Right forelimb (tissue), 1 donor: ENCODE results near the gene AP1M2.
A peak's percentile ranks its signal among the peaks of the same experiment; 100 is the strongest.
"Not testable (repeated sequence)": the region's sequence is repeated elsewhere in the genome, so short reads cannot be mapped to it uniquely, and the experiment has no call there.

Experiments used
- DNase-seq: peaks from one replicate; pipeline ENCODE4 v3.0.0-alpha.2; 2018

Gene AP1M2

DNA sequence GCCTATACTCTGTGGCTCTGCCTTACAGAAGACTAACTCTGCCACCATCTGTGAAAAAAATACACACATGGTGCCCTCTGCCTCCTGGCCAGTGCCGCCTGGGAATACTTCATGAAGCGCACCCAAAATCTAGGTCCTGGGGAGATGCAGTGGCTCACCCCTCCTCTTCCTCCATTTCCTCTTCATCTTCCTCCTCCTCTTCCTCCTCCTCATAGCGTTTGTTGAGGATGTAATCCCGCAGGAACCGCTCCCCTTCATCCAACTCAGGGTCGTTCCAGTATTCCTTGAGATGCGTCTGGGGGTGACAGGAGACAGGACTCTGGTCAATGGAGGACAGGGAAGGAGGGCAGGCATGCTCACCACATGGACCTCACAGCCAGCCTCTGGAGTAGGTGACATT, 27.0 kb downstream of the AP1M2 start:
- DNase-seq, result no peak

DNA sequence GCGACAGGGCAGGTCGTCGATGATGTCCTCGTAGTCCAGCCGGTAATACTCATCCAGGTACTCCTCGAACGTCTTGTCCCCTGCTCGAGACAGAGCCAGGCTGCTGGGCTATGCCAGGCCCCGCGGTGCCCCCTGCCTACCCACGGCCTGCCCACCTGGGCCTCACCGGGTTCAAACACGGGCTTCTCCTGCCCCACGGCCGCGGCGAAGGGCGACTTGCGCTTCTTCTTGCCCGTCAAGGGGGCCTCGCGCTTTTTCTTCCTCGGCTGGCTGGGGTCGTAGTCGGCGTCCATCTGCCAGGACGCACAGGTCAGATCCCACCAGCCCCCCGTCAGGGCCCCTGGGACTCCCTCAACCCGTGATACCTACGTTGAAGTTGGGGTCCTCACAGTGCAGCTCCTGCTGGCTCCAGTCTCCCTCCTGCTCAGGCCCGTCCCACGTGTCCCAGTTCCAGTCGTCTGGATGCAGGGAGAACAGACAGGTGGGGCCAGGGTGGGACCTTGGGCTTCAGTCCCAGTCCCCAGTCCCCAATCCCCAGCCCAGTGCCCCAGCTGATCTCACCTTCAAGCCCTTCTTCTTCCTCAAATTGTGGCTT, 29.4 kb downstream of the AP1M2 start:
- DNase-seq, result no peak

DNA sequence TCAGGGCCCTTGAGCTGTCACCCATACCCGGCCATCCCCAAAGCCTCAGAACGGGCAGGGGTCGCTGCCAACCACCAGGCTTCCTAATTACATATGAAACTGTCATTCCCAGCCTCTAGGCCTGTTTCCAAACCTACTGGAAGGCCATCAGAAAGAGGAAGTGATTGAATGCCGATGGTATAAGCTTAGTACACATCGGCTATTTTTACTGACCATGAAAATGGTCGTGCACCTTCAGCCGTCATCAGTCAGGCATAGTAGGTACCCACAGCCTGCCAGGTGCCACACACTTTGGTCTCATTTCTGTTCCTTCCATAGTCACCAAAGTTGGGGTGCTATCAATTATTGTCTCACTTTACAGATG, 31.5 kb downstream of the AP1M2 start:
- DNase-seq, result no peak

DNA sequence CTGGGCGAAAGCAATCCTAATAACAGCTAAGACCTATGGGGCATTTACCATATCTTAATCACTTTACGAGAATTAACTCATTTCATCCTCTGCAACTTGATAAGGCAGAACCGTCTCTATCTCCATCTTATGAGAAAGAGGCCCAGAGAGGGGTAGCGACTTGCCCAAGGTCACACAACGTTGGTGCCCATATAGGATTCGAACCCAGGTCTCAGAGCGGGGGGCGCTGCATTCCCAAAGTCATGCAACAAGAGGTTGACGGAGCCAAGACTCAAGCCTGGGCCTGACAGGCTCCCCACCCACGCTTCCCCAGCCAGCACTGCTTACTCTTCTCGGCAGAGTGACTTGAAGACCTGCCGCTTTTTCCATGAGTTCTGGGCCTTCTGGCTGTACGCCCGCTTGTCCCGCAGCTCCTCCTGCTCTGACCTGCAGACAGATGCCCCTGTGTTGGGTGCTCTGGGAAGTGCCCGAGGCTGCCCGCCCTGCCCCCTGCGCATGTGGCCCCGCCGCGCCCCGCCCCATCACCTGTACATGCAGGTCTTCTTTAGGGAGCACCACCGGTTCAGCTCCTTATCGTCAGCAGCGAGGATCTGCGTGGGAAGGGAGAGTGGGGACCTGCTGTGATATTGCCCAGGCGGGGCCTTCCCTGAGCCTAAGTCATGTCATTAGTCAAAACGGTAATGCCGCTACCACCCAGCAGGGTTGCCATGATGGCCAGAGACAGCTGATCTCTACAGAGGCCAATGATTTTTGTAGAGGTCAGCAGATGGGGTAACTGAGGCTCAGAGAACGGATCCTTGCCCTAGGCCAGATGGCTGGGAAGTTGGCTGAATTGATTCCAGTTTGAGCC, 32.1 kb downstream of the AP1M2 start:
- no peak for DNase-seq

DNA sequence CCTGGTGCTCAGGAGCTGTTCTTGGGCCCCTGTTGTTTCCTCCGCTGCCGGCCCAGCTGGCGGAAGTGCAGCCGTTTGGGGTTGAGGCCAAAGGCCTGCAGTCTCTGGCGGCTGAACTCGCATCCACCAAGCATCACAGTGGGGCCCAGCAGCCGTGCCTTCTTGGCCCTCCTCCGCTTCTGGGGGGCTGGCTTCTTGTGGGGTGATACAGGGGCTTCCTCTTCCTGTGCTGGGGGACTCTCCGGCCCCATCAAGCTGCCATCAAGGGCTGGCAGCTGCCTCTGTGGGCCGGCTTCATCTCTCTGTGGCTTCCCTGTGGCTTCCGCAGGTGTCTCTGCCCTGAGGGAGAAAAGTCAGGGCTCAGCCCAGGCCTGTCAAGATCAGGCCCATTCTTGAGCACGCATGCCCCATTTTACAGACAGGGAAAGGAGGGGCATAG, 33.1 kb downstream of the AP1M2 start:
- no peak for DNase-seq

DNA sequence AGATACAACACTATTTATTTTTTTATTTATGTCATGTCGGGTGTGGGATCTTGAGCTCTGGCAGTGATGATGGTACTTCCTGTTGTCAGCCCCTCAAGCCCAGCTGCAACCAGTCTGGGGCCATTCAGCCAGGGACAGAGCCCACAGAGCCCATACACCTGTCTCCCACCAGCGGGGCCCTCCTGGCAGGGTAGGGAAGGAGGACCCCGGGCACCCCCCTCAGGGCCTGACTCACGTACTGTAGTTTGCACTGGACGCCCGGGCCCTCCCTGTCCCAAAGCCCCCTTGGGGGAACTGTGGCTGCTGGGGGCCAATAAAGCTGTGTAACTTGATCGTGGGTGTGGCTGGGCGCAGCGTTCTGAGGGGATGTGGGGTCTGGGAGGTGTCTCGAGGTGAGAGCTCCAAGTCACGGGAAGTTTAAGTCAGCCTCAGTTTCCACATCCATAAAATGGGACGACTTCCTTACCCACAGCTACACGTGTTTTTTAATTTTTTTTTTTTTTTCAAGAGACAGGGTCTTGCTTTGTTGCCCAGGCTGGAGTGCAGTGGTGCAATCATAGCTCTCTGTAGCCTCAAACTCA, 33.9 kb downstream of the AP1M2 start:
- no peak for DNase-seq

DNA sequence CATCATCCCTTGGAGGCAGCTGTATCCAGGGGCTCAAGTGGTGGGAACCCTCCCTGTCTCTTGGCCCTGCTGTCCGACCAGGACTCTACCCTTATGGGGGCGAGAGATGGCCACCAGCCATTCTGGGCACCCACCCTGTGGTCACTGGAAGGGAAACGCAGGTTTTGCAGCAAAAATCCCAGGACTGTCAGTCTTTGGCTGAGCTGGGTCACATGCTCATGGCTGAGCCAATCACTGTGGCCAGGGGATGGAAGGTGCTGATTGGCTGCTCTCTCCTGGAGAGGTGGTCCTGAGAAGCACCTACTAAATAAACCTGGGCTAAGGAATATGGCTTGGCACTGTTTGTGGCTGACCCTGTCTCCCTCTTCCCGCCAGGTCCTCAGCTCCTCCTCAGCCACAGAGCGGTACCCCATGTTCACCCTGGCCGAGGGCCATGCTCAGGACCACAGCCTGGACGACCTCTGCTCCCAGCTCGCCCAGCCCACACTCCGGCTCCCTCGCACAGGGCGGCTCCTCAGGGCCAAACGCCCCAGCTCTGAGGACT, 34.5 kb downstream of the AP1M2 start:
- no peak for DNase-seq

DNA sequence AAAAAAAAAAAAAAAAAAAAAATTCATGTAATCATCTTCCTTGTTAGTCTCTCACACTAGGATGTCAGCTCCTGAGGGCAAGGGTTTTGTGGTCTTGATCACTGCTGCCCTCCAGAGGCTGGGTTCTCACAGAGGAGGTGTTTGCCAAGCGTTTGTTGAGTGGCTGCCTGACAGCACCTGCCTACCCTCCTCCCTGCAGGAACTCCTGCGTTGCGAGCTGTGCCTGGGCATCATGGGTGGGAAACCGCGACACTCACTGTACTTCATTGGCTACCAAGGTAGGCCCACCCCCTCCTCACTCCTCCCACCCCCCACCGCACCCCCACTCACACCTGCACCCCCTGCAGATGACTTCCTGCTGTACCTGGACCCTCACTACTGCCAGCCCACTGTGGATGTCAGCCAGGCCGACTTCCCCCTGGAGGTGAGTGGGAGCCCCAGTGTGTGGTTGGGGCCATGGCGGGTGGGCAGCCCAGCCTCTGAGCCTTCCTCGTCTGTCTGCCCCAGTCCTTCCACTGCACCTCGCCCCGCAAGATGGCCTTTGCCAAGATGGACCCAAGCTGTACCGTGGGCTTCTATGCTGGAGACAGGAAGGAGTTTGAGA, 35.3 kb downstream of the AP1M2 start:
- DNase-seq, result no peak

DNA sequence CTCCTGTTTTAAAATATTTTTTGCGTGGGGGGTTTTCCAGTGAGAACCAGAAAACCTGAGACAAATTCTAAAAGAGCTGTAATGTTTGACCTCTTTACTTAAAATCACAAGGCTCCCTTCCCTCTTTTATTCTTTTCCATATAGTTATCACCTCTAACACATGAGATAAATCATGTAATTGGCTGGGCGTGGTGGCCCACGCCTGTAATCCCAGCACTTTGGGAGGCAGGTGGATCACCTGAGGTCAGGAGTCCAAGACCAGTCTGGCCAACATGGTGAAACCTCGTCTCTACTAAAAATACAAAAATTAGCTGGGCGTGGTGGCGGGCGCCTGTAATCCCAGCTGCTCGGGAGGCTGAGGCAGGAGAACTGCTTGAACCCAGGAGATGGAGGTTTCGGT, 36.1 kb downstream of the AP1M2 start:
- DNase-seq, result not testable (repeated sequence)

DNA sequence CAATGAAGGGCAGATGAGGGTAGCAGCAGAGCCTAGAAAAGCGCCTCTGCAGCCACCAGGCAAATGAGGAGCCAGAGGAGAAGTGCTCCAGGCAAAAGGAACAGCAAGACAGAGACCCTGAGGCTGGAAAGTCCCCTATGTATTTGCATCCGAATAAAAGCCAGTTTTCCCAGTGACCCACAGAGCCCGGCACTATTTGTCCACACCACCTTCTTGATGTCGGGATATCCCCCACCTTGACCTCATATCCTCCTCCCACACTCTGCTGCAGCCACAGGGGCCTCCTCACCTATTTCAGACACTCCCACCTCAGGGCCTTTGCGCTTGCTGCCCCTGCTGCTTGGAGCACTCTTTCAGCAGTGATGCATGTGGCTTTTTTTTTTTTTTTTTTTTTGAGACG, 36.8 kb downstream of the AP1M2 start:
- DNase-seq, result no peak

DNA sequence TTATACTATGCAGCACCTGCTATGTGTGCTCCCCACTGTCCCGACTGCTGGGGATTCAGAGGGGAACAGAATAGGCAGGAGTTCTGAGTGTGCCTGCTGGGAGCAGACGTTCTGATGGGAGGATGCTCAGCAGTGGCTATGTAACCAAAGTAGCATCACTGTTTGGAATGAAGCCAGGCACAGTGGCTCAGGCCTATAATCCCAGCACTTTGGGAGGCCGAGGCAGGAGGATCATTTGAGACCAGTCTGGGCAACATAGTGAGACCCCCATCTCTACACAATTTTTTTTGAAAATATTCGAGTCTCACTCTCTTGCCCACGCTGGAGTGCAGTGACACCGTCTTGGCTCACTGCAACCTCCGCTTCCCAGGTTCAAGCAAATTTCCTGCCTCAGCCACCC, 37.4 kb downstream of the AP1M2 start:
- DNase-seq, result no peak

DNA sequence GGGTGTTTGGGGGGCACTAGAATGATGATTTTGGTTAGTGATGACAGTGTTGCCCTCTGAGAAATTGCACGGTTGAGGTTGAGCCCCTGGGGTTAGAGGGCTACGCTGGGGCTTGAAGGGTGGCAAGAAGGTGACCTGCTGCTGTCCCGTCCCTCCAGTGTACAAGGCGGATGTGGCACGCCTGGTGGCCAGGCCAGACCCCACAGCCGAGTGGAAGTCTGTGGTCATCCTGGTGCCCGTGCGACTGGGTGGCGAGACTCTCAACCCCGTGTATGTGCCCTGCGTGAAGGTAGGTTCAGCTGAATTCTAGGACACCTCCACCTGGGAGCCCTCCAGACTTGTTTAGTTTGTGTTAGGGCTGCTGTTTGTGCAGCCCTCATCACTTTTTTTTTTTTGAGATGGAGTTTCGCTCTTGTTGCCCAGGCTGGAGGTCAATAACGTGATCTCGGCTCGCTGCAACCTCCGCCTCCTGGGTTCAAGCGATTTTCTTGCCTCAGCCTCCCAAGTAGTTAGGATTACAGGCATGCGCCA, 38.3 kb downstream of the AP1M2 start:
- no peak for DNase-seq

DNA sequence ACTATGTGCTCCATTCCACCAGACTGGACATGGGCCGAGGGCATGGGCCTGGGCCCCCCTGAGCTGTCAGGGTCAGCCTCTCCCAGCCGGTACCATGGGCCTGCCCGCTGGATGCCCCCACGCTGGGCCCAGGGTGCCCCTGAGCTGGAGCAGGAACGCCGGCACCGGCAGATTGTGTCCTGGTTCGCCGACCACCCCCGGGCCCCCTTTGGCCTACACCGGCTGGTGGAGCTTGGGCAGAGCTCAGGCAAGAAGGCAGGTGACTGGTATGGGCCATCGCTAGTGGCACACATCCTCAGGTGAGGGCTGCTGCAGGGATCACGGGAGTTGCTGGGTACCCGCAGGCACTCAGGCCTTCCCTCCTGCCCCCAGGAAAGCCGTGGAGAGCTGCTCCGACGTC, 40.3 kb downstream of the AP1M2 start:
- DNase-seq, result no peak

DNA sequence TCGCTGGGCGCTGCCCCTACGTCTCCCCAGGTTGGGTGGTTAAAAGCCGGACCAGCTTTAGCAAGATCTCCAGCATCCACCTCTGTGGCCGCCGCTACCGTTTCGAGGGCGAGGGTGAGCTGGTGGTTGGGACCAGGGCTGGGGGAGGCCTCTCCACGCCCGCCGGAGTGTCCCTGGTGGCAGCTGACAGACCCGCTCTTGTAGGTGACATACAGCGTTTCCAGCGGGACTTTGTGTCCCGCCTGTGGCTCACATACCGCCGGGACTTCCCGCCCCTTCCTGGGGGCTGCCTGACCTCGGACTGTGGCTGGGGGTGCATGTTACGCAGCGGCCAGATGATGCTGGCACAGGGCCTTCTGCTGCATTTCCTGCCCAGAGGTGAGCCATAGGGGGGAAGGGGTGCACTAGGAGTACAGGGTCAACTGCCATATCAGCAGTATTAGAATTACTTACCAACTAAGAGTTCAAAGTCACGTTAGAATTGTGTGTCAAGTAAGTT, 42.3 kb downstream of the AP1M2 start:
- DNase-seq, result no peak

DNA sequence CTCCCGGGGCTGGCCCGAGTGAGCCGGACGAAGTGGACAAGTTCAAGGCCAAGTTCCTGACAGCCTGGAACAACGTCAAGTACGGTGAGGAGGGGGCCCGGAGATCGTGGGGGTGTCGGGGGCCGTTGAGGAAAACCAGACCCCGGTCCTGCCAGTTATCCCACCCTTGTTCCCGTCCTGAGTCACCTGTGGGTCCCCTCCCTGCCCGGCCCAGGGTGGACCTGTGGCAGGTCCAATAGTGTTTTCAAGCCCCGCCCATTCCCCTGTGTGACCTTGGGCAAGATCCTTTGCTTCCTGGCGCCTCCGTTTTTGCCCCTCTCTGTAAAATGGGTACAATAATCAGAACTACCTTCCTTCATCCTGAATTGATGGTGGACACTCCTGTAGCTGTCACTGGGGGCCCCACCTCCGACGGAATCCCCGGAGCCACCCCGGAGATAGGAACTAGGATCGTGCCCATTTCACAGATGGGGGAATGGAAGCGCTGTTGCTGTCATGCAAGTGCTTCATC, 42.8 kb downstream of the AP1M2 start:
- no peak for DNase-seq

DNA sequence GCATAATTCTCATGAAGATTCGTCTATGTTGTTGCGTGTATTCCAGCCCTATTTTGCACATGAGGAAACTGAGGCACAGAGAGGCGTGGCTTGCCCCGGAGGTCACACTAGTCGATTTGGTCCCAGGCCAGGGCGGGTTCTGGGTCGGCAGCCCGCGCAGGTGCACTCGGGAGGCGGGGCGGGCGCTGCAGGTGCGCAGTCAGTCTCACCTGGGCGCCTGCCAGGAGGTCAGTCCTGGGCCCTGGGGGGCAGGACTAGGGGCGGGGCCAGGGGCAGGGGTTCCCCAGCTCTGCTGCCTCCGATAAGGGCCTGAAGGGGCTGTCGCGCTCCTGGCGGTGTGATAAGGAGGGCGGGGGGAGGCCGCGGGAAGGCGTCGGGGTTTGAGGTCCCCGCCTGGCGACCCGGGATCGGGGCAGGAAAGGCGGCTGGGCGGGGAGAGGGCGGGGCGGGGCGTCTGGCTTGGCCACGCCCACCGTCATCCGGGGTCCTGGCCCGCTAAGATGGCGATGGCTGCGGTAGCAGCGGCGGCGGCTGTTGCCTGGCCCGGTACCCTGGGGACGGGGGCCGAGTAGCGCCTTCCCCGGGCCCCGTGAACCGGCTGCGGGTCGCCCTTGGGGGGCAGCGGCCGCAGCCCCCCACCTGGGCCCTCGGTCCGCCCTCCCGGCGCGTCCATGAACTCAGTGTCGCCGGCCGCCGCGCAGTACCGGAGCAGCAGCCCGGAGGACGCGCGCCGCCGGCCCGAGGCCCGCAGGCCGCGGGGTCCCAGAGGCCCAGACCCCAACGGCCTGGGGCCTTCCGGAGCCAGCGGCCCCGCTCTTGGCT, 43.5 kb downstream of the AP1M2 start, which contains the start of gene ATG4D:
ATG4D (plus strand) TSS at position 485 of the 822 bp plus-strand sequence; CDS start at position 672, 187 bp downstream.
- DNase-seq, result peak; percentile 90

DNA sequence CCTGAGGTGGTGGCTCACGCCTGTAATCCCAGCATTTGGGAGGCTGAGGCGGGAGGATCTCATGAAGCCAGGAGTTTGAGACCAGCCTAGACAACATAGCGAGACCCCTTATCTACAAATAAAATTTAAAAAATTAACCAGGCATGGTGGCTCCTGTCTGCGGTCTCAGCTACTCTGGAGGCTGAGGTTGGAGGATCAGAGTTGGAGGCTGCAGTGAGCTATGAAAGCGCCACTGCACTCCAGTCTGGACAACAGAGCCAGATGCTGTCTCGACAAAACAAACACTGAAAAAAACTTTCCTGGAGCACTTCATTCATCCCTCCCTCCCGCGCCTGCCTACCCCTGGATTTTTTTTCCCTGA, 44.1 kb downstream of the AP1M2 start:
- DNase-seq, result no peak

DNA sequence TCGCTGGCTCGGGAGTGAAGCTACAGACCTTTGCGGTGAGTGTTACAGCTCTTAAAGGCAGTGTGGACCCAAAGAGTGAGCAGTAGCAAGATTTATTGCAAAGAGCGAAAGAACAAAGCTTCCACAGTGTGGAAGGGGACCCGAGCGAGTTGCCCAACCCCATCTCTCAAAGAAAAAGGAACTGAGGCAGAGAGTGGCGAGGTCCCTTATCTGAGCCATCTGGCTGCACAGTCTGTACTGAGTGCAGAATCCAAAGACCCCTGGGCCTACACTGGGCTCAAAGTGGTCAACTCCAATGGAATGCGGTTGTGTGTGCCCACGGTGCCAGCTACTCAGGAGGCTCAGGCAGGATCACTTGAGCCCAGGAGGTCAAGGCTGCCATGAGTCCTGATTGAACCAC, 48.1 kb downstream of the AP1M2 start:
- DNase-seq, result not testable (repeated sequence)

DNA sequence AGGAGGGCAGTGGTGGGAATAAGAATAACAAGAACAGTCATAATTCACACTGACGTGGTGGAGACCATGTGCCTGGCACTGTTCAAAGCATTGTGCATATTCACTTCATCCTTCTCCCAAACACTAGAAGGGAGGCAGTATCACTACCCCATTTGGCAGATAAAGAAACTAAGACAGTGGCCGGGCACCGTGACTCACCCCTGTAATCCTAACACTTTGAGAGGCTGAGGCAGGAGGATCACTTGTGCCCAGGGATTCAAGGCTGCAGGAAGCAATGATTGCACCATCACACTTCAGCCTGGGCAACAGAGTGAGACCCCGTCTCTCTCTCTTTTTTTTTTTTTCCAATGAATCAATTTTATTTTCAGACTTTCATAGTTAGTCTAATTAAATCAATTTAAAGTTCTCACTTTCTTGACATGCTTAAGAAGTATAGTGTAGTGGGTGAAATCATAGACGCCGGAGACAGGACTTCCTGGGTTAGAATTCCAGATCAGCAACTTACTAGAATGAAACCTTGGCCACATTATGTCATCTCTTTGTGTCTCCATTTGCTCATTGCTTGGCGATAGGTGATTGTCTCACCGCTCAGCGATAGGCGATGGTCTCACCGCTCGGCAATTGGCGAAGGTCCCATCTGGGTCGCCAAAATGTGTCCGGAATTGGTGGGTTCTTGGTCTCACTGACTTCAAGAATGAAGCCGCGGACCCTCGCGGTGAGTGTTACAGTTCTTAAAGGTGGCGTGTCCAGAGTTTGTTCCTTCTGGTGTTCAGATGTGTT, 48.7 kb downstream of the AP1M2 start:
- no peak for DNase-seq

DNA sequence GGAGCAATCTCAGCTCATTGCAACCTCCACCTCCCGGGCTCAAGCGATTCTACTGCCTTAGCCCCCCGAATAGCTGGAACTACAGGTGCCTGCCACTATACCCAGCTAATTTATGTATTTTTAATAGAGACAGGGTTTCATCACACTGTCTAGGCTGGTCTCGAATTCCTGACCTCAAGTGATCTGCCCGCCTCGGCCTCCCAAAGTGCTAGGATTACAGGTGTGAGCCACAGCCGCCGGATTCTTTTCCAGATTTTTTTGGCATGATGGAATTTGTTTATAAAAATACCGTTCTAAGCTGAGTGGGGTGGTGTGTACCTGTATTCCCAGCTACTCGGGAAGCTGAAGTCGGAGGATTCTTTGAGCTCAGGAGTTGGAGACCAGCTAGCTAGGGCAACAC, 49.4 kb downstream of the AP1M2 start:
- no peak for DNase-seq

DNA sequence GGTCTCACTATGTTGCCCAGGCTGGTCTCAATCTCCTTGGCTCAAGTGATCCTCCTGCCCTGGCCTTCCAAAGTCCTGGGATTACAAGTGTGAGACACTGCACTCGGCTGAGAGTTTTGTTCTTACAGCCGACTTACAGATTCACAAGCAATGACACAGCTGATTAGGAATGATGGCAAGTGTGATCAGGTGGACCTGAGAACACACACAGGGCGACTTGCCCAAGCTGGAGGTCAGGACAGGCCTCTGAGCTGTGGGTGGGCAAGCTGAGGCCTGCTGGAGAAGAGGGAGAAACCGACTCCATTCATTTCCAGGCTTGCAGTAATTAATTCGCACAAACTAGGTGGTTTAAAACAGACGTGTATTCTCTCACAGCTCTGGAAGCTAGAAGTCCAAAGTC, 51.5 kb downstream of the AP1M2 start:
- DNase-seq, result no peak
